Heart left ventricle (tissue), 13 donors: ENCODE measurements around the gene CD164.

Source experiments
- POLR2A ChIP-seq, 2 donors: fragments of 450-650 bp; IDR thresholded peaks; one replicate each; pipeline ENCODE4 v1.6.1; 2017; ENCODE audit warnings: antibody characterized with exemption in 2 of 2, mild to moderate bottlenecking in 2 of 2, moderate library complexity in 2 of 2
- TF ChIP-seq, protein P1 (sequence below), 12 donors: fragments of 200-600 bp; sonication (generic) in 4 of 12; IDR thresholded peaks; one replicate each; pipeline versions ENCODE4 v1.5.0 to v1.8.0; 2018 to 2022; ENCODE audit warnings: antibody characterized with exemption in 12 of 12, mild to moderate bottlenecking in 5 of 12
- donor health status: ischemic (EF 13 %, LVEDD 7.1; RV severe dilation, severe dysfunction).
- donor health status: DM: no; HTN: yes; CAD: no.
- donor health status: DM: no; HTN: no; CAD: no.
- donor health status: ischemic (EF 25% LVEDD 6.9; RV normal size, moderate dysfunction).
- donor health status: ischemic (EF 25% LVEDD 5.7; RV mildly dilated, moderate dysfunction).
- donor health status: ischemic (EF 35%, LVEDD 5.7; RV mildly dilated, moderate dysfunction).
- donor health status: nonischemic (EF 11% LVEDD 7.7; RV severe dilation, severe dysfunction).
- donor health status: DM: yes; HTN: yes; CAD: no.
- donor health status: PGD.
- donor health status: ischemic (EF 29% LVEDD 5.4; RV normal size, mild dysfunction).
- donor health status: nonischemic (EF 23%, LVEDD 6.1; RV moderate dilation, normal function).

DNA sequence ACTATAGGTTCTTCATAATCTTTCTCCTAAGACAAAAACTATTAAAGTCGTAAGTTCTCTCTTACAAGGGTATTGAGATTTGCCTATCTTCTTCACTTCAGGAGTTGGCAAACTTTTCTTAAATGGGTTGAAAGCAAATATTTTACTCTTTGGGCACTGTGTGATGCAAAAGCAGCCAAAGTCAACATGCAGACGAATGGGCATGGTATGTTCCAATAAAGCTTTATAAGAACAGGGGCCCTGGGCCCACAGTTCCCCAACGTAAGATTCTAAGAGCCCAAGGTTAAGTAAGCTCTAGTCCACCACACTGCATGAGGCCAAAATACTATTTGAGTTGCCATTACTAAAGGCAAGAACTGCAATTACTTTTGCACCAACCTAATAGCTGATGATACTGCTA, 11.5 kb downstream of the CD164 start:
- TF ChIP-seq, protein P1, sequence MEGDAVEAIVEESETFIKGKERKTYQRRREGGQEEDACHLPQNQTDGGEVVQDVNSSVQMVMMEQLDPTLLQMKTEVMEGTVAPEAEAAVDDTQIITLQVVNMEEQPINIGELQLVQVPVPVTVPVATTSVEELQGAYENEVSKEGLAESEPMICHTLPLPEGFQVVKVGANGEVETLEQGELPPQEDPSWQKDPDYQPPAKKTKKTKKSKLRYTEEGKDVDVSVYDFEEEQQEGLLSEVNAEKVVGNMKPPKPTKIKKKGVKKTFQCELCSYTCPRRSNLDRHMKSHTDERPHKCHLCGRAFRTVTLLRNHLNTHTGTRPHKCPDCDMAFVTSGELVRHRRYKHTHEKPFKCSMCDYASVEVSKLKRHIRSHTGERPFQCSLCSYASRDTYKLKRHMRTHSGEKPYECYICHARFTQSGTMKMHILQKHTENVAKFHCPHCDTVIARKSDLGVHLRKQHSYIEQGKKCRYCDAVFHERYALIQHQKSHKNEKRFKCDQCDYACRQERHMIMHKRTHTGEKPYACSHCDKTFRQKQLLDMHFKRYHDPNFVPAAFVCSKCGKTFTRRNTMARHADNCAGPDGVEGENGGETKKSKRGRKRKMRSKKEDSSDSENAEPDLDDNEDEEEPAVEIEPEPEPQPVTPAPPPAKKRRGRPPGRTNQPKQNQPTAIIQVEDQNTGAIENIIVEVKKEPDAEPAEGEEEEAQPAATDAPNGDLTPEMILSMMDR (IDR thresholded peaks at IDR 0.05) = no peak
- TF ChIP-seq POLR2A (IDR thresholded peaks at IDR 0.05) = no peak
